ENCODE measurements around the gene SMYD2.

- no peak for TF ChIP-seq POLR2AphosphoS5 (IDR thresholded peaks at IDR 0.05; ENCODE audit: low read depth, low read length)
- no peak for TF ChIP-seq TAF1 (IDR thresholded peaks at IDR 0.05; ENCODE audit: borderline replicate concordance, insufficient read depth, low read length)
- no peak for TF ChIP-seq SIN3A (IDR thresholded peaks at IDR 0.05; ENCODE audit: borderline replicate concordance, insufficient read depth, low read length)
These were observed 3.0 kb upstream of the SMYD2 start for GRCh38 chr1:214277704-214278635.
